ENCODE results near the gene KRTAP2-2. TPM values are rescaled to one million over a fixed set of nuclear protein-coding genes. Genes with fewer than 3 reads are reported as not detected.
"Not testable (repeated sequence)": the region's sequence is repeated elsewhere in the genome, so short reads cannot be mapped to it uniquely, and the experiment has no call there.

Gene KRTAP2-2
- total and polyA plus RNA-seq, 10 of the 15 experiments (the other 5 are each of a cell fraction or from before 2014, with no cell fraction given): not detected

DNA sequence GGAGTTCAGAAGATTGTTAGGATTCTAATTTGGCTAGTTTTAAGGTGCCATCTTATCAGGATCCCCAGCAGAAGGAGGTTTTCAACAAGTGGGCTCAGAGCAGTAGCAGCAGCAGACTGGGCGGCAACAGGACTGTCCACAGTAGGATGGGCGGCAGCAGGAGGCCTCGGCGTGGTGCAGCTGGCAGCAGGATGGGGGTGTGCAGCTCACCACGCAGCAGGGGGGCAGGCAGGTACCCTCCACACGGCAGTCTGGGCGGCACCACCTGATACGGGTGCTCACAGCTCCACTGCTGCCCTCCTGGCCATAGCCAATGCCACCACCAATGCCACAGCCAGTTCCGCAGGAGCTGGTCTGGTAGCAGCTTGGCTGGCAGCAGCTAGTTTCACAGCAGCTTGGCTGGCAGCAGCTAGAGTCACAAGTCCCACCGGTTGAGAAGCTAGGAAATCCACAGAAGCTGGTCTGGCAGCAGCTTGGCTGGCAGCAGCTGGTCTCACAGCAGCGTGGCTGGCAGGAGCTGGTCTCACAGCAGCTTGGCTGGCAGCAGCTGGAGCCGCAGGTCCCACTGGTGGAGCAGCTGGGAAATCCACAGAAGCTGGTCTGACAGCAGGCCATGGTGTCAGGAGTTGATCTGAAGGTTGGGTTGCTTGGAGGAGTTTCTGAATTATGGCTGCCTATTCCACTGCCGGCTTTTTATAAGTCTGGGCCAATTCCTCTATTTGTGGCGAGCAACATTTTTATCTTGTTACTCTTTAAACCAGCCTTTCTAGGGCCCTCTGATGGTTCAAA, 14.1 kb downstream of the KRTAP2-2 start, which contains the start of gene KRTAP1-1:
Gene KRTAP1-1 (minus strand): TSS at position 668 of the 789 bp plus-strand sequence. CDS start 53 bp downstream, at position 615.
- DNase-seq (ENCODE audit: low read depth, low spot score); FAIRE-seq; SMC1A ChIA-PET (ENCODE audit: uncharacterized antibody, unreplicated experiment): not testable (repeated sequence)

DNA sequence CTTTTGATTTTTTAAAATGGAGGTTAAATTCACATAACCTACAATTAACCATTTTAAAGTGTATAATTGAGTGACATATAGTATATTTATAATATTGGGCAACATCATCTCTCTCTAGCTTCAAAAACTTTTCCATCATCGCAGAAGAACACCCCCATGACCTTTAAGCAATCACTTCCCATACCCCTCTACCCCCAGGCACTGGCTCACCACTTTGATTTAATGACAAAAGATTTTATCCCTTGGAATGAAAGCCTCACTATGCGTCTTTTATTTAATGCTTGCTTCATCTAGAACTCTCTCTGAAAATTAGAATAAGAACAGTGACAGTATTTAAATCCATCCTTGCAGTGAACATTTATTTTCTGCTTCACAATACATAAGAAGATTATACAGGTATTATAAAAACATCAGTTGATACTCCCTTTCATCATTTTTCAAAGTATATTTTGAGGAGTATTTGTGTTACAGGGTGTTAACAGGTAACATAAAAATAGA, 17.1 kb downstream of the KRTAP2-2 start:
- no peaks in the 10 kb centered on the region for H3K27me3 ChIP-seq (replicated peaks in 1 of 2; ENCODE audit: control insufficient read depth in 2 of 2, insufficient read depth in 2 of 2, low read length in 1 of 2)
- H4K20me1 ChIP-seq (ENCODE audit: control insufficient read depth, insufficient read depth): no peaks in the 10 kb centered on the region
- no peak overlapping the region for H3K27ac ChIP-seq (ENCODE audit: control insufficient read depth, insufficient read depth)
- POLR2A ChIA-PET: no interaction called here
- H3K9ac ChIP-seq (ENCODE audit: control insufficient read depth, insufficient read depth, low read length): no peak overlapping the region
- DNase-seq (ENCODE audit: low read depth, low spot score) (no peak), FAIRE-seq (no peak), ATAC-seq (no peak)
- CTCF ChIA-PET: no interaction called here
- H3K4me2 ChIP-seq (ENCODE audit: control insufficient read depth, insufficient read depth): no peak overlapping the region
- no peak overlapping the region for H2AFZ ChIP-seq (ENCODE audit: control insufficient read depth, low read depth, low read length)
- SMC1A ChIA-PET (ENCODE audit: uncharacterized antibody, unreplicated experiment): no interaction called here
- RAD21 ChIA-PET (ENCODE audit: unreplicated experiment): no interaction called here
- no TSS peak for BruUV-seq (replicated peaks)
- H3K79me2 ChIP-seq (ENCODE audit: control insufficient read depth, insufficient read depth, low read length): no peaks in the 10 kb centered on the region
- H3K4me3 ChIP-seq: no peak overlapping the region
- H3K9me3 ChIP-seq (replicated peaks; ENCODE audit: control insufficient read depth, insufficient read depth, low read length): no peaks in the 10 kb centered on the region
- H3K36me3 ChIP-seq (ENCODE audit: control insufficient read depth in 2 of 2, insufficient read depth in 2 of 2, low read length in 1 of 2): no peaks in the 10 kb centered on the region
- in situ Hi-C loops (cut with MboI) (no loop called here), intact Hi-C loops (cut with micrococcal nuclease; ENCODE audit: unreplicated experiment) (no loop called here)
- H3K4me1 ChIP-seq (ENCODE audit: control insufficient read depth, insufficient read depth, low read length): no peaks in the 10 kb centered on the region
- WGBS (ENCODE audit: insufficient coverage, insufficient replicate concordance, low lambda C conversion rate, missing lambda C conversion rate): 38% methylated on average over 2 of the region's 2 CpGs
- TF ChIP-seq GATAD2B (conservative IDR thresholded peaks at IDR 0.05; ENCODE audit: low read depth) (no peak), ZNF592 (IDR thresholded peaks at IDR 0.05) (no peak), BHLHE40 (IDR thresholded peaks at IDR 0.05; ENCODE audit: borderline replicate concordance in 1 of 2, low read depth in 2 of 2, low read length in 1 of 2) (no peak), STAT1 (conservative IDR thresholded peaks at IDR 0.05) (no peak), KDM1A (IDR thresholded peaks at IDR 0.05; ENCODE audit: borderline replicate concordance) (no peak), ZNF207 (IDR thresholded peaks at IDR 0.05; ENCODE audit: borderline replicate concordance) (no peak), SMC3 (IDR thresholded peaks at IDR 0.05; ENCODE audit: borderline replicate concordance, low read length) (no peak), RCOR1 (conservative IDR thresholded peaks at IDR 0.05; ENCODE audit: low read depth, low read length) (no peak), SKIL (IDR thresholded peaks at IDR 0.05; ENCODE audit: low read depth, poor library complexity, severe bottlenecking) (no peak)

More for the DNA sequence above, 14.1 kb downstream of the KRTAP2-2 start, which contains the start of gene KRTAP1-1:
- BruUV-seq (replicated peaks); H3K9me3 ChIP-seq (replicated peaks; ENCODE audit: control insufficient read depth, insufficient read depth, low read length); H2AFZ ChIP-seq (ENCODE audit: control insufficient read depth, low read depth, low read length); H3K4me2 ChIP-seq (ENCODE audit: control insufficient read depth, insufficient read depth); H3K4me1 ChIP-seq (ENCODE audit: control insufficient read depth, insufficient read depth, low read length); in situ Hi-C loops (cut with MboI); H3K4me3 ChIP-seq; CTCF ChIA-PET; H3K27ac ChIP-seq (ENCODE audit: control insufficient read depth, insufficient read depth); RAD21 ChIA-PET (ENCODE audit: unreplicated experiment); H3K9ac ChIP-seq (ENCODE audit: control insufficient read depth, insufficient read depth, low read length); intact Hi-C loops (cut with micrococcal nuclease; ENCODE audit: unreplicated experiment); H3K79me2 ChIP-seq (ENCODE audit: control insufficient read depth, insufficient read depth, low read length); H4K20me1 ChIP-seq (ENCODE audit: control insufficient read depth, insufficient read depth); H3K27me3 ChIP-seq (replicated peaks in 1 of 2; ENCODE audit: control insufficient read depth in 2 of 2, insufficient read depth in 2 of 2, low read length in 1 of 2); H3K36me3 ChIP-seq (ENCODE audit: control insufficient read depth in 2 of 2, insufficient read depth in 2 of 2, low read length in 1 of 2); ATAC-seq; POLR2A ChIA-PET: not testable (repeated sequence)
- 26% methylated on average over 14 of the region's 14 CpGs for WGBS (ENCODE audit: insufficient coverage, insufficient replicate concordance, low lambda C conversion rate, missing lambda C conversion rate)

All from GM12878 (cell line).